Urinary bladder (tissue), 4 donors: ENCODE data around the gene OR52E1. TPM values are rescaled to one million over a fixed set of nuclear protein-coding genes. Genes with fewer than 3 reads are reported as not detected.
"Not testable (repeated sequence)": the region's sequence is repeated elsewhere in the genome, so short reads cannot be mapped to it uniquely, and the experiment has no call there.

Source experiments
- DNase-seq: peaks from one replicate; pipeline ENCODE4 v3.0.0-alpha.2; 2015; ENCODE audit errors: extremely low spot score
- H3K27ac ChIP-seq: one replicate; pipeline ENCODE4 v1.5.1; 2013; ENCODE audit warnings: low read depth, mild to moderate bottlenecking, moderate library complexity
- H3K36me3 ChIP-seq: one replicate; pipeline ENCODE4 v1.6.1; 2013; ENCODE audit warnings: mild to moderate bottlenecking, moderate library complexity; ENCODE audit not compliant: insufficient read depth
- H3K4me1 ChIP-seq: one replicate; pipeline ENCODE4 v1.6.1; 2013; ENCODE audit warnings: mild to moderate bottlenecking, moderate library complexity; ENCODE audit not compliant: insufficient read depth
- H3K4me3 ChIP-seq: one replicate; pipeline ENCODE4 v1.5.1; 2013; ENCODE audit warnings: low read depth, low read length
- WGBS: extraction: QIAGEN DNeasy Blood & Tissue Kit; methylation state at CpG from one replicate; pipeline ENCODE4 v1.1.7; 2013; 5-methylcytosine and 5-hydroxymethylcytosine counted together
- polyA plus RNA-seq: library from polyadenylated mRNA; stranded (reverse); fragments of 200-250 nt; gene quantifications from one replicate; pipeline ENCODE4 v1.2.3, GENCODE V29; 2013
- total RNA-seq: library from RNA; depleted of rRNA; stranded (reverse); fragments of >200 nt; gene quantifications from one replicate; pipeline ENCODE4 v1.2.3, GENCODE V29; 2014
- donor health status: healthy with polysubstance abuse.
- donor health status: healthy.

OR52E1 gene
- not detected for total RNA-seq
- not detected for polyA plus RNA-seq

GRCh38 chr11:5069272-5069671, at the start of gene OR52E1:
Gene OR52E1, plus strand, starts transcription at chr11:5069572.
- H3K27ac ChIP-seq, result no peak within 1 kb of the TSS
- H3K36me3 ChIP-seq, result no peaks in the 10 kb centered on the region
- no peak within 1 kb of the TSS for H3K4me3 ChIP-seq
- 62% methylated on average over 3 of the region's 3 CpGs for WGBS
- no peaks in the 10 kb centered on the region for H3K4me1 ChIP-seq
- no peak for DNase-seq

- no peak for DNase-seq
- WGBS, result 94% methylated on average over 2 of the region's 2 CpGs
- Histone ChIP-seq H3K4me1 (no peaks in the 10 kb centered on the region), H3K36me3 (no peaks in the 10 kb centered on the region), H3K4me3 (no peak overlapping the region), H3K27ac (no peak overlapping the region)
These were observed 47.4 kb upstream of the OR52E1 start for GRCh38 chr11:5021996-5022395.

GRCh38 chr11:5036669-5037068, 32.7 kb upstream of the OR52E1 start:
- 70% methylated on average over 2 of the region's 2 CpGs for WGBS
- Histone ChIP-seq H3K4me3 (no peak overlapping the region), H3K4me1 (no peaks in the 10 kb centered on the region), H3K27ac (no peak overlapping the region), H3K36me3 (no peaks in the 10 kb centered on the region)
- no peak for DNase-seq

GRCh38 chr11:5037926-5038325, 31.4 kb upstream of the OR52E1 start:
- 37% methylated on average over 2 of the region's 2 CpGs for WGBS
- Histone ChIP-seq H3K4me3 (no peak overlapping the region), H3K4me1 (no peaks in the 10 kb centered on the region)

GRCh38 chr11:5038341-5038740, 31.0 kb upstream of the OR52E1 start:
- no peaks in the 10 kb centered on the region for H3K36me3 ChIP-seq
- no peak overlapping the region for H3K27ac ChIP-seq
- 50% methylated on average over 1 of the region's 1 CpG for WGBS
- no peak overlapping the region for H3K4me3 ChIP-seq
- no peak for DNase-seq
- H3K4me1 ChIP-seq, result no peaks in the 10 kb centered on the region

More at GRCh38 chr11:5037926-5038325, 31.4 kb upstream of the OR52E1 start:
- no peaks in the 10 kb centered on the region for H3K36me3 ChIP-seq
- no peak for DNase-seq
- no peak overlapping the region for H3K27ac ChIP-seq

- WGBS, result 84% methylated on average over 4 of the region's 4 CpGs
These were observed 28.5 kb upstream of the OR52E1 start for GRCh38 chr11:5040876-5041275.

GRCh38 chr11:5042091-5042490, 27.3 kb upstream of the OR52E1 start:
- H3K27ac ChIP-seq, result no peak overlapping the region
- H3K4me3 ChIP-seq, result no peak overlapping the region
- no peaks in the 10 kb centered on the region for H3K36me3 ChIP-seq
- 55% methylated on average over 3 of the region's 3 CpGs for whole genome bisulfite sequencing
- no peaks in the 10 kb centered on the region for H3K4me1 ChIP-seq
- DNase-seq, result no peak

More at GRCh38 chr11:5040876-5041275, 28.5 kb upstream of the OR52E1 start:
- Histone ChIP-seq H3K4me3 (no peak overlapping the region), H3K36me3 (no peaks in the 10 kb centered on the region), H3K4me1 (no peaks in the 10 kb centered on the region), H3K27ac (no peak overlapping the region)
- DNase-seq, result no peak

- no peak overlapping the region for H3K4me3 ChIP-seq
- H3K36me3 ChIP-seq, result no peaks in the 10 kb centered on the region
- no peaks in the 10 kb centered on the region for H3K4me1 ChIP-seq
- WGBS, result 48% methylated on average over 2 of the region's 2 CpGs
- no peak for DNase-seq
- no peak overlapping the region for H3K27ac ChIP-seq
These were observed 26.0 kb upstream of the OR52E1 start for GRCh38 chr11:5043380-5043779.

- Histone ChIP-seq H3K27ac (no peak within 1 kb of the TSS), H3K36me3 (no peaks in the 10 kb centered on the region), H3K4me1 (no peaks in the 10 kb centered on the region), H3K4me3 (no peak within 1 kb of the TSS)
- DNase-seq, result no peak
- WGBS, result 66% methylated on average over 1 of the region's 1 CpG
These were observed 23.1 kb upstream of the OR52E1 start, which contains the start of gene OR52J3 for GRCh38 chr11:5046226-5046625. Gene OR52J3, plus strand, starts transcription at chr11:5046526. Its CDS starts 0 bp downstream, at chr11:5046526.

GRCh38 chr11:5046754-5047330, 22.5 kb upstream of the OR52E1 start:
- Histone ChIP-seq H3K27ac (no peak overlapping the region), H3K4me1 (no peaks in the 10 kb centered on the region), H3K36me3 (no peaks in the 10 kb centered on the region), H3K4me3 (no peak overlapping the region)
- DNase-seq, result no peak
- WGBS, result 89% methylated on average over 15 of the region's 15 CpGs

- H3K4me3 ChIP-seq, result not testable (repeated sequence)
- WGBS, result 90% methylated on average over 5 of the region's 5 CpGs
These were observed 10.7 kb upstream of the OR52E1 start for GRCh38 chr11:5058679-5059078.

GRCh38 chr11:5059391-5059790, 10.0 kb upstream of the OR52E1 start, which contains the start of gene OR52E2:
Gene OR52E2, minus strand, starts transcription at chr11:5059627. Its CDS starts 0 bp downstream, at chr11:5059627.
- Histone ChIP-seq H3K4me3 (no peak within 1 kb of the TSS), H3K36me3 (no peaks in the 10 kb centered on the region), H3K27ac (no peak within 1 kb of the TSS), H3K4me1 (no peaks in the 10 kb centered on the region)
- WGBS, result 78% methylated on average over 3 of the region's 3 CpGs
- no peak for DNase-seq

More at GRCh38 chr11:5058679-5059078, 10.7 kb upstream of the OR52E1 start:
- not testable (repeated sequence) for H3K27ac ChIP-seq, H3K4me1 ChIP-seq, H3K36me3 ChIP-seq, DNase-seq

GRCh38 chr11:5065027-5065426, 4.3 kb upstream of the OR52E1 start:
- Histone ChIP-seq H3K27ac (no peak overlapping the region), H3K36me3 (no peaks in the 10 kb centered on the region), H3K4me1 (no peaks in the 10 kb centered on the region), H3K4me3 (no peak overlapping the region)
- WGBS, result 16% methylated on average over 1 of the region's 1 CpG
- DNase-seq, result no peak

- H3K4me1 ChIP-seq, result no peaks in the 10 kb centered on the region
- no peak overlapping the region for H3K27ac ChIP-seq
- no peak overlapping the region for H3K4me3 ChIP-seq
- no peak for DNase-seq
- H3K36me3 ChIP-seq, result no peaks in the 10 kb centered on the region
- WGBS, result 57% methylated on average over 3 of the region's 3 CpGs
These were observed 2.4 kb downstream of the OR52E1 start for GRCh38 chr11:5071799-5072198.
